Stimulated activated CD4-positive, alpha-beta T cell treated with anti-CD3 and anti-CD28 coated beads, Interleukin-1b, Interleukin-23, amount 100 ng/mL, for 4 hours (primary cell): ENCODE data around the gene TMCO2.
"Not testable (repeated sequence)": the region's sequence is repeated elsewhere in the genome, so short reads cannot be mapped to it uniquely, and the experiment has no call there.

Experiments used
- DNase-seq, 2 donors: peaks; one replicate each; pipeline ENCODE4 v3.0.0-alpha.2; 2020; ENCODE audit warnings: low read depth in 2 of 2

Gene TMCO2

GRCh38 chr1:40247655-40248054 is at the start of gene TMCO2:
Gene TMCO2 (plus strand): TSS chr1:40247937. CDS start chr1:40247994, 57 bp downstream.
- DNase-seq: no peak

DNA sequence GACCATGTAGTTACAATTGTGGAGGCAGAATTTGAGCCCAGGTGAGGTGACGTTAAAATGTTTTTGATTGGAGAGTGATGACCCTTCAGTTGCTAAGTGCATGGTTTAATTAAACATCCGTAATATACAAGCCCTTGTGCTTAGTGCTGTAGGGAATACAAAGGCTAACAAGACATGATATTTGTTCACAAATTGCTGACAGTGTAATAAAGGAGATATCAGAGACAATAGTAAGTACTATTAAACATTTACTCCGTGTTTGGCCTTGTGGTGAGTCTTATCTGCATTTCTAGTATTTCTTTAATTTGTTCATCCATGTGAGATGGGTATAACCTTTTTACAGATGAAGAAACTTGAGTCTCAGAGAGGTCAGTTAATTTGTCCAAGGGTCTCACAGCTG is 48.6 kb upstream of the TMCO2 start:
- no peak for DNase-seq

- no peak for DNase-seq
Measured at GRCh38 chr1:40204856-40205255, 42.9 kb upstream of the TMCO2 start.

- DNase-seq: no peak
Measured at GRCh38 chr1:40210511-40211204, 37.1 kb upstream of the TMCO2 start.

GRCh38 chr1:40218333-40218732 is 29.4 kb upstream of the TMCO2 start:
- no peak for DNase-seq

- DNase-seq: not testable (repeated sequence)
Measured at GRCh38 chr1:40221471-40221905, 26.2 kb upstream of the TMCO2 start.

DNA sequence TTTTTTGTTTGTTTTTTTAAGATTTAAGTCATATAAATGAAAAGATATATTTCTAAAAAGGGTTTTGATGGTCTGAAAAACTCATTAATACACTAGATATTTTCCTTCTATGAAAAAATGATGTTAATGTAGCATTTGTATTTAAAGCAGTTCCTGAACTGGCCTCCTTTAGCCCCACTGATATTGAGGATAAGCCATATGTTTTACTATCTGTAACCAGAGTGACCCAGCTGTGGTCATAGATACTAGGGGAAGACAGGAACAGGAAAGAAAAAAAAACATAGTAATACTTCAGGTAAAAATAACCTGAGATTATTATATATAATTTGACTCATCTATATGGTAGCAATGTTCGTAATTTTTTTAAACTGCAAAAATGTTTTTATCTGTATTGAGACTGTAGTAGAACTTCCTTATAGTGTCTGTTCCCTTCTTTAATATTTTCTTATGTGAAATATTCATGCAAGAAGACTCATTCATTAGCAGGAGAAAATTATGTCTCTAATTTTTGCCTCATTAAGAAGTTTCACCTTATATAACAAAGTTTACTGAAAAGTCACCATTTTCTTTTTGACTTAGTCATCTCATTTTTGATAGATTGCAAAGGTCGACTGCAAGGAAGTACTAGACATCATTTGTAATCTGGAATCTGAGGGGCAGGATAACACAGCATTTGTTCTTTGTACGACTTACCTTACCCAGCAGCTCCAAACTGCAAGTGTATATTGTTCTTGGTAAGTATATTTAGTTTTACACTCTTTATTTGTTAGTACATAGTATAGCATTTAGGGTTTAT is 25.6 kb upstream of the TMCO2 start:
- no peak for DNase-seq

- no peak for DNase-seq
Measured at GRCh38 chr1:40224040-40224439, 23.7 kb upstream of the TMCO2 start.

GRCh38 chr1:40226192-40226591 is 21.5 kb upstream of the TMCO2 start:
- DNase-seq: no peak

DNA sequence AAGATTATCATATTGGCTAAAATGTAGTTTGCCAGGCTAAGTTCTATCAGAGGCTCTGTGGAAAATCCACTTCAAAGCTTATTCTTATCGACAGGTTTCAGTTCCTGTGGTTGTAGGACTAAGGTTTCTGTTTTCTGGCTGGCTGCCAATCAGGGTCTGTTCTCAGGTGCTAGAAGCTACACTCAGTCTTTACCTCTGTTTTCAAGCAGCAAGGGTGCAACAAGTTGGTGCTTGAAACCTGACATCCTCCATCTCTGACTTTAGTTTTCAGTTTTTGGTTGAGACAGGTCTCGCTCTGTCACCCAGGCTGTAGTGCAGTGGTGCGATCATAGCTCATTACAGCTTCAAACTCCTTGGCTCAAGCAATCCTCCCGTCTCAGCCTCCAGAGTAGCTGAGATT is 15.3 kb upstream of the TMCO2 start:
- peak in 1 of 2 donors; percentile 29 for DNase-seq

DNA sequence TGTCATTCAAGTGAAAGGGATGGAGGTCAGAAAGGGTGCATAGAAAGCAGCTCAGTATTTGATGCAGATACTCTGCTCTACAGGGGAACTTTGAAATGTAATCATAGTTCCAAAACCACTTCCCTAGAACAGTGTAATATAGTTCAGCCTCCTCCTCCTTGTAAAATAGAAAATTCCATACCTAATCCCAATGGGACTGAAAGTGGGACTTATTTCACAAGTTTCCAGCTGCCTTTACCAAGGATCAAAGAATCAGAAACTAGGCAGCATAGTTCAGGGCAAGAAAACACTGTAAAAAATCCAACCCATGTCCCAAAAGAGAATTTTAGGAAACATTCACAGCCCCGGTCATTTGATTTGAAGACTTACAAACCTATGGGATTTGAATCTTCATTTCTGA is 8.1 kb upstream of the TMCO2 start:
- DNase-seq: no peak

DNA sequence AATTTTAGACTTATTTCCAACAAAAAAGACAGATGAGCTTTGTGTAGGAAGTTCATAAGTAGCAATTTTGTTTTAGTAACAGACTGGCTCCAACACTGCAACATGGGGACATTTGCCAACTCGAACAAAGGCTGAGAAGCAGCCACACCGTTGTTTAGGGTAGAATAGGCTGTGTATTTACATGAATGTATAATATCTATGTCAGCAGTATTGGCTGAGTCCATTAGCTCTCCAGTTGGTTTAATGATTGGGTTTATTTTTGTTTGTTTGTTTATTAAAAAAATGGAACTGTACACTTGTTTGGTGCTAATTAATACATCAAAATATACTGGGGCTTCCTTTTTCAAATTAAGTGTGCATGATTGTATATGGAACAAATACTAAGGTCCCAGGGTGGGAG is 7.3 kb upstream of the TMCO2 start:
- DNase-seq: no peak

DNA sequence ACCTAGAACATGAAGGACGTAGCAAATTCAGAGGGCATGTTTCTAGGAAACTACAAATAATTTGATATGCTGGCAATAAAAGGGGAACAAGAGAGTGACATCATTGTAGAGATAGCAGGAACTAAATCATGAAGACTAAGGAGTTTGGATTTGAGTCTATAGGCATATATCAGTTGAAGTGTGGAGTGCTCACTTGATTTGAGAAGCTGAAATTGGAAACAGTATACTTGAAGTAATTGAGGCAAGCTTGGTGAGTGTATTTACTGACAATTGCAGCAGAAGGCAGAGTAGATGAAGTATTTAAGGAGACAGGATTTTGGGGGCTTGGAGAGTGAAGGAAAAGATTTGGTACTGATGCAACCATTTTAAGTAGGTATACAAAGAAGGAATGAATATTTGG is 6.4 kb upstream of the TMCO2 start:
- no peak for DNase-seq

DNA sequence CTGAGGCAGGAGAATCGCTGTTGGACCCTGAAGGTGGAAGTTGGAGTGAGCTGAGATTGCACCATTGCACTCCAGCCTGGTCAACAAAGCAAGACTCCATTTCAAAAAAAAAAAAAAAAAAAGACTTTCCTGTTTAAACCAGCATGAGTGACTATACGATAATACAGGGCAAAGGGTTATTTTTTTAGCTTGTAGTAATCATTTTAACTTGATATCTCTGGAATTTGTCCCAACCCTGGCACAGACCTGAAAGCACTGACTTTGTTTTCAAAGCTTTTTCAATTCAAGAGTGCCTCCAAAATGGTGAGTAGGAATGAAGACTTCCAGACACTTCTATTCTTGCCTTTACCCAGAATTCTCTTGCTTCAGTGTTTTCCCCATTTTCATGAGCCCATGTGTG is 4.4 kb upstream of the TMCO2 start:
- DNase-seq: no peak

GRCh38 chr1:40244138-40244744 is 3.5 kb upstream of the TMCO2 start:
- DNase-seq: no peak

GRCh38 chr1:40245686-40246085 is 2.1 kb upstream of the TMCO2 start:
- DNase-seq: no peak

DNA sequence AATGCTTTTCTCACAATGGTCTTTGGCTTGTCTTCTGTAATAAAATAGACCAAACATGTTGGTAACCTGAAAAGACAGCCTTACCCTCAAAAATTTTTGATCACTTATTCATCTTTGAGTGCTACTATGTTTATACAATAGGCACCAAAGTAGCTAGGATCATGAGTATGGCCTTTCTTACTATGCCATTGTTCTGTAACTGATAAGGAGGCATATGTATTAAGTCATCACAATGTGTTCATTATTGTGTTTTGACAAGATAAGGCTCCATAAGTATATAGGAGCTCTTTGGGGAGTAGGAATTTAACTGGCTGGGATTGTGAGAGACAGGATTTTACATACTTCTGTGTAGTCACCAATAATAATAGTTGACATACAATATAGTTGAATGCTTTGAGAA is 675 bp downstream of the TMCO2 start:
- DNase-seq: no peak

DNA sequence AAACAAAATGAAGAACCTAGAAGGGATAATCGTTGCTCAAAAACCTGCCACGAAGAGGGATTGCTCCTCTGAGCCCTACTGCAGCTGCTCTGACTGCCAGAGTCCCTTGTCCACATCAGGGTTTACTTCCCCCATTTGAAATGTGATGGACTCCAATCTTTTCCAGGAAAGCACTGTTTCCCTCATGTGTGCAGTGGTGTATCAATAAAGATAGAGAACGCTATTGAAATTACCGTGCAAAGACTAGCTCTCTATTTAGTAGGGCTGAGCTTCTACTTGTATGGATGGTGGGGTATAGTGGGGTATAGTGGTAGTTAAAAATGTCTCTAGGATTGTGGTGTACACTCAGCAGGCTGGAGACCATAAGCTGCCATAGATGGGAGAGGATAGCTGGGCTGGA is 3.7 kb downstream of the TMCO2 start:
- DNase-seq: no peak

DNA sequence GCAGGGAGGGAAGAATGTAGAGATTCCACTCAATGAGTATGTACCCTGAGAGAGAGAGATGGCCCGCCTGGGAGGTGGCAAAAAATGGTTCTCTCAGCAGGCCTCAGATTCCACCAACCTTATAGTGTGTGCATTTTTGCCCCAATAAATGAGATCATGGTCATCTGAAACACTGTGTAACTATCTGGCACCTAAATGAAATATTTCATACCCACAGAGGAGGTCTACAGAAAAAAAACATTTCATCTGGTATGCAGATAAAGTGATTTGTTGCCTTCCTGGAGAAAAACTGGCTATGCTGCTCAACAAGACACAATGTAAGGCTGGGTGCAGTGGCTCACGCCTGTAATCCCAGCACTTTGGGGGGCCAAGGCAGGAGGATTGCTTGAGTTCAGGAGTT is 4.9 kb downstream of the TMCO2 start:
- no peak for DNase-seq

DNA sequence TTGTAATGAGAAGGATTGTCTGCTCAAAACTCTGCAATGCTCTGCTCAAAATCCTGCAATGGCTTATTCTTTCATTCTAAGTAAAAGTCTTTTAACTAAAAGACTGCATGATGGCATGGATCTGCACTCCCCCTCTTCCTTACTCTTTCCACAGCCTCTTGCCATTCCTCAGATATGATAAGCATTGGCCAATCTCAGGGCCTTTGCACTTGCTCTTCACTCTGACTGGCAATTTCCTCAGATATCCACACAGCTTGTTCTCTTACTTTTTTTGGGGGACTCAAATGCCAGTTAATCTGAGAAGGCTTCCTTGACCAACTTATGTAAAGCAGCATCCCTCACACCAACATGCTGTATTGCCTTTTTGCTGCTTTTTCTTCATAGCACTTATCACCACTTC is 7.5 kb downstream of the TMCO2 start:
- DNase-seq: no peak

GRCh38 chr1:40256401-40257084 is 8.8 kb downstream of the TMCO2 start:
- no peak for DNase-seq

DNA sequence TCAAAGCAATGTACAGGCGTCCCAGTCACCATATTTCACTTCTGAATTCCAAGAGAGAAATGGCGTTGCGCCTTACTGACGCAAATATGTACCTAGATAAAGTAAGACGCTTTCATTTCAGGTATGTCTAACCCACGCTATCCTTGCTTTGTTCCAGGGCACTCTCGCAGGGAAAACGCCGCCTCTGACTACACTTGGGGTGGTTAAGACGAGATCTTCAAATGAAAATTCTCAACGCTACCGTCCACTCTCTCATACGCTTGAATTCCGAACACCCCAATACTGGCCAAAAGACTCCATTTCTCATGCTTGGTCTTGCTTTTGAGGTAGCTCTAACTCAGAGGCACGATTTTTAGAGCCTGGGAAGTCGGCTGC is 9.6 kb downstream of the TMCO2 start:
- DNase-seq: no peak
